Kidney (tissue), 14 donors: ENCODE data around the gene USP24. TPM values are rescaled to one million over a fixed set of nuclear protein-coding genes. Genes with fewer than 3 reads are reported as not detected.

Source experiments
- DNase-seq, 5 donors: peaks; one replicate each; pipeline ENCODE4 v3.0.0-alpha.2; 2013 to 2020
- FAIRE-seq: peaks from 2 replicates; lab custom pipeline; 2012; peaks lifted over from hg19 to GRCh38; lab: Jason Lieb, UNC
- H3K27ac ChIP-seq, 2 donors: one replicate each; pipeline ENCODE4 v1.7.0; 2013; ENCODE audit warnings: low read depth in 2 of 2, low read length in 2 of 2, inconsistent platforms in 1 of 2
- H3K27me3 ChIP-seq: one replicate; pipeline ENCODE4 v1.7.1; 2013; ENCODE audit warnings: low read length, inconsistent platforms; ENCODE audit not compliant: control insufficient read depth, insufficient read depth
- H3K36me3 ChIP-seq, 3 donors: one replicate each; pipeline versions ENCODE4 v1.7.0 to v1.7.1; 2013; ENCODE audit warnings: low read length in 3 of 3, control low read depth in 1 of 3, inconsistent platforms in 1 of 3; ENCODE audit not compliant: insufficient read depth in 3 of 3, control insufficient read depth in 2 of 3
- H3K4me1 ChIP-seq, 3 donors: one replicate each; pipeline versions ENCODE4 v1.7.0 to v1.7.1; 2013; ENCODE audit warnings: low read length in 3 of 3, inconsistent platforms in 1 of 3, low read depth in 1 of 3; ENCODE audit not compliant: control insufficient read depth in 2 of 3, insufficient read depth in 2 of 3
- H3K4me3 ChIP-seq, 3 donors: one replicate each; pipeline versions ENCODE4 v1.7.0 to v1.8.1; 2013; ENCODE audit warnings: low read length in 3 of 3, control low read depth in 1 of 3, inconsistent platforms in 1 of 3
- H3K9ac ChIP-seq, 3 donors: one replicate each; pipeline versions ENCODE4 v1.7.0 to v1.7.1; 2013; ENCODE audit warnings: low read length in 3 of 3, control low read depth in 1 of 3, inconsistent platforms in 1 of 3
- H3K9me3 ChIP-seq, 3 donors: one replicate each; pipeline versions ENCODE4 v1.7.0 to v1.7.1; 2013; ENCODE audit warnings: low read length in 3 of 3, control low read depth in 1 of 3, inconsistent platforms in 1 of 3; ENCODE audit not compliant: control insufficient read depth in 2 of 3, insufficient read depth in 1 of 3
- CTCF ChIP-seq: IDR thresholded peaks from 3 replicates; pipeline ENCODE4 v1.5.1; 2012; ENCODE audit warnings: mild to moderate bottlenecking, moderate library complexity, borderline replicate concordance; ENCODE audit not compliant: insufficient read depth; ENCODE audit errors: extremely low read depth
- intact Hi-C: fragments of 100-400 bp; cut with DNase I; formaldehyde crosslinking; loops from one replicate; pipeline ENCODE4 v1.11.1; 2022
- polyA plus RNA-seq: library from polyadenylated mRNA; stranded (reverse); fragments of 350-450 nt; fragmentation: Illumina TruSeq; extraction: RNeasy Lipid Tissue Mini Kit (QIAGEN cat#74804); gene quantifications from one replicate; pipeline ENCODE4 v1.2.3, GENCODE V29; 2014; ENCODE audit warnings: low read depth, low replicate concordance; ENCODE audit not compliant: insufficient read depth
- total RNA-seq: library from RNA; stranded (reverse); fragmentation: NEBNext Ultra II Directional; extraction: Animal tissue kit (Norgen Biotek cat#: 25700); gene quantifications from one replicate; pipeline ENCODE4 v1.2.1, GENCODE V29; 2021
- donor health status: control.
- donor health status: control.
- donor health status: control.
- donor health status: control.
- donor health status: control.
- donor health status: DM: yes; HTN: yes; CAD: no.
- donor health status: Normal renal cell carcinoma (clear cell type).

USP24 gene
- total and polyA plus RNA-seq, 2 donors from 2014 or later = 10.1 to 49.2 TPM

- H3K9ac ChIP-seq = no peak overlapping the region
- H3K4me3 ChIP-seq = no peak overlapping the region
- H3K4me1 ChIP-seq = no peaks in the 10 kb centered on the region
- no peak for DNase-seq
- H3K36me3 ChIP-seq = no peaks in the 10 kb centered on the region
- no peaks in the 10 kb centered on the region for H3K9me3 ChIP-seq
- intact Hi-C loops = no loop called here
- no peak for TF ChIP-seq CTCF
- peak overlapping the region; percentile 9 to 32 for H3K27ac ChIP-seq
- H3K27me3 ChIP-seq = no peaks in the 10 kb centered on the region
- no peak for FAIRE-seq
Measured at GRCh38 chr1:55246331-55246730, 31.2 kb upstream of the USP24 start.

GRCh38 chr1:55245781-55246180 is 30.6 kb upstream of the USP24 start:
- Histone ChIP-seq H3K36me3 (no peaks in the 10 kb centered on the region), H3K9me3 (no peaks in the 10 kb centered on the region), H3K27ac (no peak overlapping the region), H3K4me1 (no peaks in the 10 kb centered on the region), H3K27me3 (no peaks in the 10 kb centered on the region), H3K9ac (no peak overlapping the region), H3K4me3 (no peak overlapping the region)
- FAIRE-seq = no peak
- intact Hi-C loops = no loop called here
- peak in 2 of 5 donors; percentile 7 to 14 for DNase-seq
- TF ChIP-seq CTCF = no peak

- FAIRE-seq (no peak), DNase-seq (no peak)
- H3K27ac ChIP-seq = no peak overlapping the region
- H3K4me3 ChIP-seq = no peak overlapping the region
- intact Hi-C loops = no loop called here
- no peaks in the 10 kb centered on the region for H3K27me3 ChIP-seq
- TF ChIP-seq CTCF = no peak
- H3K9ac ChIP-seq = no peak overlapping the region
- no peaks in the 10 kb centered on the region for H3K9me3 ChIP-seq
- H3K4me1 ChIP-seq = no peaks in the 10 kb centered on the region
- H3K36me3 ChIP-seq = no peaks in the 10 kb centered on the region
Measured at GRCh38 chr1:55244476-55245099, 29.4 kb upstream of the USP24 start.

GRCh38 chr1:55243655-55244054 is 28.5 kb upstream of the USP24 start:
- DNase-seq = no peak
- Histone ChIP-seq H3K4me1 (no peaks in the 10 kb centered on the region), H3K36me3 (no peaks in the 10 kb centered on the region), H3K9me3 (no peaks in the 10 kb centered on the region), H3K27me3 (no peaks in the 10 kb centered on the region), H3K27ac (no peak overlapping the region), H3K9ac (no peak overlapping the region), H3K4me3 (no peak overlapping the region)
- no peak for TF ChIP-seq CTCF
- no peak for FAIRE-seq
- intact Hi-C loops = no loop called here
